Activated T-cell treated with anti-CD3 and anti-CD28 coated beads for 4 hours (primary cell): ENCODE data around the gene LITAF.

Experiments
- DNase-seq: peaks from one replicate; pipeline ENCODE4 v3.0.0-alpha.2; 2020

Gene LITAF

GRCh38 chr16:11586856-11587642, at the start of gene LITAF:
TSS of gene LITAF (minus strand) at chr16:11586919. CDS start at chr16:11556730, 30,189 bp downstream.
- DNase-seq: peak; percentile 40

- DNase-seq: no peak
These were observed 49.5 kb upstream of the LITAF start for GRCh38 chr16:11636172-11636721.

- DNase-seq: no peak
These were observed 49.0 kb upstream of the LITAF start for GRCh38 chr16:11635679-11636171.

- no peak for DNase-seq
These were observed 48.5 kb upstream of the LITAF start for GRCh38 chr16:11635113-11635652.

- DNase-seq: no peak
These were observed 47.6 kb upstream of the LITAF start for GRCh38 chr16:11634312-11634711.

GRCh38 chr16:11633113-11633512, 46.4 kb upstream of the LITAF start:
- no peak for DNase-seq

- DNase-seq: no peak
These were observed 45.8 kb upstream of the LITAF start for GRCh38 chr16:11632455-11632939.

- no peak for DNase-seq
These were observed 44.5 kb upstream of the LITAF start for GRCh38 chr16:11631214-11631613.

GRCh38 chr16:11630768-11631056, 44.0 kb upstream of the LITAF start:
- no peak for DNase-seq

GRCh38 chr16:11630046-11630767, 43.5 kb upstream of the LITAF start:
- no peak for DNase-seq

- DNase-seq: no peak
These were observed 42.6 kb upstream of the LITAF start for GRCh38 chr16:11629071-11630030.

- DNase-seq: no peak
These were observed 41.2 kb upstream of the LITAF start for GRCh38 chr16:11627822-11628457.

- DNase-seq: no peak
These were observed 40.6 kb upstream of the LITAF start for GRCh38 chr16:11627292-11627663.

GRCh38 chr16:11626657-11627291, 40.1 kb upstream of the LITAF start:
- DNase-seq: no peak

- DNase-seq: no peak
These were observed 39.0 kb upstream of the LITAF start for GRCh38 chr16:11625769-11626168.

- no peak for DNase-seq
These were observed 38.2 kb upstream of the LITAF start for GRCh38 chr16:11624636-11625607.

GRCh38 chr16:11624205-11624604, 37.5 kb upstream of the LITAF start:
- DNase-seq: no peak

- no peak for DNase-seq
These were observed 35.4 kb upstream of the LITAF start for GRCh38 chr16:11621920-11622651.

GRCh38 chr16:11621539-11621919, 34.8 kb upstream of the LITAF start:
- DNase-seq: no peak
